Tongue (tissue), 2 donors: ENCODE results near the gene NEK6. TPM values are rescaled to one million over a fixed set of nuclear protein-coding genes. Genes with fewer than 3 reads are reported as not detected.

Experiments used
- DNase-seq: peaks from one replicate; pipeline ENCODE4 v3.0.0-alpha.2; 2015
- total RNA-seq: library from RNA; depleted of rRNA; stranded (reverse); fragments of >200 nt; gene quantifications from one replicate; pipeline ENCODE4 v1.2.3, GENCODE V29; 2014

The NEK6 gene
- total RNA-seq, 1 donor from 2014 or later, result 33.6 TPM

- DNase-seq, result peak; percentile 94
These were observed 85.2 kb downstream of the NEK6 start for GRCh38 chr9:124342776-124343485.

DNA sequence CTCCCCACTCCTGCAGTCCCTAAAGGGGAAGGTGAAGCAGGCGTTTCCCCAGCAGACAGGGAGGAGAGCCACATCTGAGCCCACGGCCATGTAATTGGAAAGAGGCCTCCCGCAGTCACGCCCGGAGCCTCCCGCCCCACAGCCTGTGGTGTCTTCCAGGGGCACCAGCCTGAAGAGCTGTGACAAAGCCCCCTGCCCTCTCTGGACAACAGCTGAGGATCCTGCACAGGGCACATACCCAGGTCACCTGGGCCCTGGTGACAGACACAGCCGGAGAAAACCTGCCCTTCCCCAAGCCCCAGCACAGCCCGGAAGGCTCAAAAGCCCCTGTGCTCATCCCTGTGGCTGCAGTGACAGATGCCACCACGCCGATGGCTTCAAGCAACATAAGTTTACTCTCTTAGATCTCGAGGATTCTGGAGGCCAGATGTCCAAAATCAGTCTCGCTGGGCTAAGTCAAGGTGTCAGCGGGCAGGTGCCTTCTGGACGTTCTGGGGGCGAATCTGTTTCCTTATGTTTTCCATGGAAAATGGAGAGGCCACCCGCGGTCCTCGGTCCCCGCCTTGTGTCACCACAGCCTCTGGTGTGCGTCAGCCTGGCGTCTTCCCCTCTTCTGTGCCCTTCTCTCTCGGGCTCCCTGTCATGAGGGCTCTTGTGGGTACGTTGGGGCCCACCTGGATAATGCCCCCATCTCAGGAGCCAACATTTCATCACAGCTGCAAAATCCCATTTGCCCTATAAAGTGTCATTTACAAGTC, 86.0 kb downstream of the NEK6 start:
- DNase-seq, result peak; percentile 38

GRCh38 chr9:124344291-124345050, 86.7 kb downstream of the NEK6 start:
- no peak for DNase-seq

DNA sequence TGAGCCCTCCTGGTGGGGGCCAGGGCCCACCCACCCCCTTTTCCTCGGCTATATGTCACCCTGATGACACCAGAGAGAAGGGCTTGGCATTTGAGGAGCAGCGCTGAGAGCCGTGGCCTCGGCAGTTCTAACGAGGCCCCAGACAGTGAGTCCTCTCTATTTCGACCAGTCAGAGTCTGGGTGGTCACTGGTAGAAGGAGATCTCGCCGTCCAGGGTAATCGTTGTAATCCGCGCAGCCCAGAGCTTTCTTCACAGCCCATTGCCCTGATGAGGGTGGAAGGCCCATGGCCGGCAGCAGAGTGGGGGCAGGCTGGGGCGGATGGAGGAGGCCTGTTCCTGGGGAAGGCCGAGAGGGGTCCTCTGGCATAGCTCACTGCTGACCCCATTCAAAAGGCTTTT, 87.3 kb downstream of the NEK6 start:
- no peak for DNase-seq

DNA sequence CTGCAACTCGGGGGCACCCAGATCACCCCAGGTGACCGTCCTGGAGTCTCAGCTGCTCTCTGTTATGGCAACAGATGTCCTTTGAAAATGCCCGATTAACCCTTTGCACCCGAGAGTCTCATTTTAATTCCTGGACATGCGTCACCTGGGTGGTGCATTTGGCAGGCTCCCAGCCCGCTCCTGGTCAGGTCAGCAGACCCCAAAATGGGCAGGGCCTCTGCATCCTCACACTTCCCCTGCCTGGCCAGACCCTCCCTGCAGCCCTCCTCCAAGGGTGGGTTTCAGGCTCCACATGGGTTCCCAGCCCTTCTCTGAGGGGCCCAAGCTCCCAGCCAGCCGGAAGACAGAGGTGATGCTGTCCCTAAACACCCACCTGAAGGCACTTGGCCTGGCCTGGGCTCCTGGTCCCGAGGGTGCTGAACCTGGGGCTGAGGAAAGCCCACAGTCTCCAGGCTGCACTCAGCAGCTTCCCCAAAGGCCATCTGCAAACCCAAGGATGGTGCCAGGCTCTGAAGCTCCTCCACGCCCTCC, 88.1 kb downstream of the NEK6 start:
- no peak for DNase-seq

GRCh38 chr9:124346347-124347163, 88.8 kb downstream of the NEK6 start:
- DNase-seq, result no peak

DNA sequence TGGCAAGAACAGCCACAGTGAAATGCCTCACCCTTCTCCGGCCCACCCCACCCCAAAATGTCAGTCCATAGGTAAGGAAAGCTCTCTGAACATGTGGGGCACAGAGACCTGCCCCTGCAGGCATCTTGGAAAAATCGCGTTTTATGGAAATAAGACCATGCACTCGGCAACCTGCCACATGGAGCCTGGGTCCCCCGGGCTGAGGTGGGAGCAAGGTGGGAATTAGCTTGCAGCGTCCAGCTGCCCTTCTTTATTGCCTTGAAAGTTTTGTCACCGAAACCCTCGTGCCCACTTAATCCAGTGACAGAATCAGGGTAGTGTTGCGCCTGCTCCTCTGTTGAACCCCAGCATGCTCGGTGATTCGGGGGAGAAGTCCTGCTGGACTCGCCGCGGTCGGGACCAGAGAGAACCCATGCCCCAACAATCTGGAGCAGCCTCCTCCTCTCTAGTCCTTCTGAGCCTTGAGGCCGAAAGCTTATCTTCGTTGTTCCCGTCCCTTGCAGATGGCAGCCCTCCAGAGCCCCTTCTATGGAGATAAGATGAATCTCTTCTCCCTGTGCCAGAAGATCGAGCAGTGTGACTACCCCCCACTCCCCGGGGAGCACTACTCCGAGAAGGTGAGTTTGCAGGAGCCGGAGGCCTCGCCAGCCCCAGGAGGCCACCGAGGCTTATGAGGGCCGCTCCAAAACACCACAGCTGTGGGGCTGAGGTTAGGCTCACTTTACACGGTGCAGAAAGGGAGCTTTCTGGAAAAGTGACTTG, 89.6 kb downstream of the NEK6 start:
- no peak for DNase-seq

DNA sequence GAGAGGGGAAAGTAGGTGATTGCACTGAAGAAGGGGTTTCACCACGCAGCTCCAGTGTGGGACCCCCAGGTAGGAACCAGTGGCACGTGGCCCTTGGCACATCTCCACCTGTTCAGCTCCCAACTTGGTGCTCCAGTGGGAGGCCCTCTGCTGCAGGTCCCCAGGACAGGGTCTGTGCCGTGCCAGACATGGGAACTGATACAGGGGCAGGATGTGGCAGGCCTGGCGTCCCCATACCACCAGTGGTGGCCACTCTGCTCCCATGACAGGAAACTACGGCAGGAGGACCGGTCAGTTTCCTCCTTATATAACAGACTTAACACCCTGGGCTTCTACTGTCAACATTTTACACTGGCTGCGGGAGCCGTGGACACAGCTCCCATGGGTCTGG, 90.2 kb downstream of the NEK6 start:
- DNase-seq, result no peak

DNA sequence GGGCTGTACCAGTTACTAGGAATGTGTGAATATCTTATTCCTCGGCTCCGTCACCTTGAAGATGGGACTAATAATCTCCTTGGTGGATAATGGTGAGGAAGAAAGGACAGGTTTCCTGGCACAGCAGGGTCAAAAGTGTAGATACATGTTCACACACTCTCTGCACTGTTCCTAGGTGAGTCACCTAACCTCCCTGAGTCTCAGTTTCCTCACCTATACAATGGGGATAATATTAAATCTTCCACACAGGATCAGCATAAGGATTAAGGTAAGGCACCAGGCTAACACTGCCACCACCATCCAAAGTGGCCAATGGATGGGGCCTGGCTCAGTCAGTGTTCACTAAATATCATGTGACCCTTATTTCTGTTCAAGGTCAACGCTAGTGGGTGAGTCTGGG, 90.6 kb downstream of the NEK6 start:
- DNase-seq, result no peak

DNA sequence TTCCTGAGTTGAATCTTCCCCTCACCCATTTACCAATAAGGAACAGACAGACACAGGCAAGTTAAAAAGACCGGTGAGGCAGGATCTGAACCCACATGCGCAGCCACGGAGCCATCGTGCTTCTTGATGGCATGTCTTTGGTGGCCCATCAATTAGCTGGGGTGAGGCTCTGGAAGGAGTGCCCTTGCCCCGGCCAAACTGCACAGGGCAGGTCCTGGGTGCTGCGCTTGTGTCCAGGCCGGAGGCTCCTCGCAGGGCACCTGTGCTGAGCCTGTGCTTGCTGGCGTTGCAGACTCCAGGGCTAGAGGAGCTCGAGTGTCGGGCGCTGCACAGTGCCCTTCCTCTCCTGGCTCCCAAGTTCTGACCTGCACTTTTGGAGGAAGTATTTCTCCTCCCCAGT, 91.1 kb downstream of the NEK6 start:
- DNase-seq, result no peak

DNA sequence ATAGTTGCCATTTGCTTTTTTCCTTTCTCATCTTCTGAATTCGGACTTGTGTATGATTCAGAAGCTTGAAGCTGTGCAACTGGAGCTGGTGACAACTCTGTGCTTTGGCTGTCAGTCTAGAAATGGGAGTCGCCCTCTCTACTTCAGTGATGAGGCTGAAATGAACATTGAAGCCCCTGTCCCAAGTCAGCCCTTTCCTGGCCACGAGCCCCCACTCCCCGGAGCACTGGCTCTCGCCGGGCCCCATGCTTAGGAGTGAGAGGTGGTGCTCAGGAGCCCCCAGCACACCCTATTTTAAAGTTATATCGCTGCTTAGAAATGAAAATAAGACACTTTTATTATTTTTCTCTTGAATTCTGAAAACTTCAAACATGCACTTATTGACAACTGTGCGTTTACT, 91.5 kb downstream of the NEK6 start:
- no peak for DNase-seq

DNA sequence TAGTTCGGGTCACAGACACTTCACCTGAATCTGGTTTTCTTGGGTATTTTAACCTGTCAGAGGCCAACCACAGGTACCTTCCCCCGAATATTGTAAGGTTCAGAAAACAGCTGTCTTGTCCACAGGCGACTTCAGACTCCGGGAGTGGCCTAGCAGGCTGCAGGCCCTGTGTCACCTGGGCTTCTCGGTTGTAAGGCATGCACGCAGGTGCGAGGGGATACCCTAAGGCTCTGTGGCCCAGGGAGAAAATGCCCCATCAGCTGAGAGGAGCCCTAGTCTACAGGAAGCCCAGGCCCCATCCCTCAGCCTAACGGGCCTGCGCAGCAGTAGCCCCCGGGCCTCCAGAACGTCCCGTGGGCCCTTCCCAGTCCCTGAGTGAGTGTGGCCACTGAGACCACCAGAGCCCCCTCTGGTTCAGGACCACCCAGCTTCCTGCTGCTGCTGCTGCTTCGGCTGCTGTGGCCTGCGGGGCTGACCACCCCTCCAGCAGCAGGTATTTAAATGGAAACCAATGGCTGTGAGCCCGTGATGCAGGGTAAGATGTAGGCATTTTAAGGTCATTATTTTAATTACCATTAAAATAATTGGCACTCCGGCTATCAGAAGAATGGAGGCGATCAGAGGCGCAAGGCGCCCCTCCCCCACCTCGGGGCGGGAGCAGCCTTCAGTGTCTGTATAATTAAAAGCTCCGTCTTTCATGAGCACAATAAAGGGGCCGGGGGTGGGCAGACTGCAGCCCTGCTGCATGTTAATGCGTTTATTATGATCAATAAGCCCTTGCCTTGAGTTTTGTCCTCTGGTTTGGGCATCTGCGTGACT, 92.1 kb downstream of the NEK6 start:
- no peak for DNase-seq

- no peak for DNase-seq
These were observed 92.9 kb downstream of the NEK6 start for GRCh38 chr9:124350494-124351263.

GRCh38 chr9:124351672-124352468, 94.1 kb downstream of the NEK6 start:
- DNase-seq, result no peak

GRCh38 chr9:124352616-124353015, 94.9 kb downstream of the NEK6 start:
- DNase-seq, result peak; percentile 38

DNA sequence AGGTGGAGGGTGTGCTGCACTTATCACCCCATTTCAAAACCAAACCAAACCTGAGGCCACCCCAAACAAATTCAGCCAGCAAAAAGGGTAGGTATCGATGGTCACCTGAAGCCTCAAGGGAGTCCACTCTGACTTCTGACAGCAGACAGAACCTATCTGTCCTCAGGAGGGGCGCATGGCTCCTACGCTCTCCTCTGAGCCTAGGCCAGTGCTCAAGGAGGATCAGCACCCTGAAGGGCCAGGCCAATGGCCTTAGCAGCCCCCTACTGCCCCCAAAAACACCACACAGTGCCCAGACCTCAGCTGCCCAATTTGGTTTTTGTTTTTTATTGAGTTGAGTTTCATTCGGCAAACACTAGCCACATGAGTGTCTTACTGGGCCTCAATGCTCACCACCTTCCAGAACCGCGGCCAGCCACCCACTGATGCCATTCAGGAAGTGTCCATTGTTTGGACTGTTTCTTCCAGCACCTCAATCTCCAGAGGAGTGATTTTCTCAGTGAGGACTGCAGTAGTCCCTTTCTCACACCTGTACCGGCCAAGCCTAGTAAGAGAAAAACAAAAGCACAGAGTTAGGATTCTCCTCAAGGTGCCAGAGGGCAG, 95.5 kb downstream of the NEK6 start:
- DNase-seq, result no peak

DNA sequence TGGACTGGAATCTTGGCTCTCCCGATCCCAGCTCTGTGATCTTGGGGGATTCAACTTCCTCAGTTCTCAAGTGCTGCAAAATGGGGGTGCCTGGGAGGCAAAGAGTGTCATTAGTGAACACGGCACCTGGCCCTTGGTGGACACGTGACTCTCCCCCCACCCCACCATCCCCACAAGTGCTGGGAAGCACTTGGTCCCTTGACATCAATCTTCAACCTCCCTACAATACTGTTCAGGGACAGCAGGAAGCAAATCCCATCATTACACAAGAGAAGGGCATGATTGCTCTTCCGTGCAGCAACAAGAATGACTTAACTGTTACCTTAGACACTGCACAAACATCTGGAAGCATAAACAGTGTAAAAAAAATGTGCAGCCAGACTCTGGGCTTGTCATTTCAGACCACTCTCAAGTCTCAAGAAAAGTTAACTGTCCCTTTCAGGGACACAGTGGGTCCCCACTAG, 96.1 kb downstream of the NEK6 start:
- no peak for DNase-seq
